ENCODE results near the gene BAIAP3. TPM values are rescaled to one million over a fixed set of nuclear protein-coding genes. Genes with fewer than 3 reads are reported as not detected.

BAIAP3 gene
- total and polyA plus RNA-seq, 4 donors: 4.5 to 46.6 (median 11.9) TPM

GRCh38 chr16:1371054-1371978 is 37.9 kb downstream of the BAIAP3 start:
- H3K4me3 ChIP-seq: no peak overlapping the region
- DNase-seq: no peak
- no peak overlapping the region for H3K27ac ChIP-seq (ENCODE audit: low read depth in 1 of 2, low read length in 1 of 2)
- H3K36me3 ChIP-seq (ENCODE audit: control insufficient read depth in 4 of 4, insufficient read depth in 4 of 4, low read length in 4 of 4): peaks cover 0 to 48% (median 10%) of the 10 kb centered on the region in 4 donors
- H3K9ac ChIP-seq (ENCODE audit: insufficient read depth in 1 of 2, low read length in 2 of 2): no peak overlapping the region
- H3K4me1 ChIP-seq (ENCODE audit: control insufficient read depth in 5 of 5, insufficient read depth in 5 of 5, low read length in 5 of 5): no peaks in the 10 kb centered on the region
- 93 to 94% methylated on average over 33 of the region's 33 CpGs for WGBS, 2 donors
- no peaks in the 10 kb centered on the region for H3K9me3 ChIP-seq (ENCODE audit: control insufficient read depth in 4 of 4, insufficient read depth in 3 of 4, low read length in 3 of 4)
- TF ChIP-seq CTCF (IDR thresholded peaks at IDR 0.05; ENCODE audit: control extremely low read depth, extremely low read depth): no peak
- no peak for ATAC-seq (ENCODE audit: insufficient read depth, low FRiP score)
- H3K27me3 ChIP-seq (ENCODE audit: control insufficient read depth in 3 of 3, insufficient read depth in 3 of 3, low read length in 2 of 3): no peaks in the 10 kb centered on the region

- 89 to 99% methylated on average over 17 to 18 of the region's 21 CpGs for WGBS, 2 donors
These were observed 39.0 kb downstream of the BAIAP3 start for GRCh38 chr16:1372292-1372950.

GRCh38 chr16:1374418-1375297 is 41.2 kb downstream of the BAIAP3 start:
- TF ChIP-seq CTCF (IDR thresholded peaks at IDR 0.05; ENCODE audit: control extremely low read depth, extremely low read depth): no peak
- Histone ChIP-seq H3K27ac (ENCODE audit: low read depth in 1 of 2, low read length in 1 of 2) (no peak overlapping the region), H3K4me1 (ENCODE audit: control insufficient read depth in 5 of 5, insufficient read depth in 5 of 5, low read length in 5 of 5) (peaks cover 0 to 4% (median 0%) of the 10 kb centered on the region in 5 donors), H3K27me3 (ENCODE audit: control insufficient read depth in 3 of 3, insufficient read depth in 3 of 3, low read length in 2 of 3) (no peaks in the 10 kb centered on the region), H3K36me3 (ENCODE audit: control insufficient read depth in 4 of 4, insufficient read depth in 4 of 4, low read length in 4 of 4) (peaks cover 0 to 31% (median 7%) of the 10 kb centered on the region in 4 donors), H3K4me3 (no peak overlapping the region), H3K9ac (ENCODE audit: insufficient read depth in 1 of 2, low read length in 2 of 2) (no peak overlapping the region), H3K9me3 (ENCODE audit: control insufficient read depth in 4 of 4, insufficient read depth in 3 of 4, low read length in 3 of 4) (no peaks in the 10 kb centered on the region)
- DNase-seq (no peak), ATAC-seq (ENCODE audit: insufficient read depth, low FRiP score) (no peak)
- 93 to 96% methylated on average over 45 to 46 of the region's 46 CpGs for WGBS, 2 donors

More at GRCh38 chr16:1372292-1372950, 39.0 kb downstream of the BAIAP3 start:
- H3K9ac ChIP-seq (ENCODE audit: insufficient read depth in 1 of 2, low read length in 2 of 2): no peak overlapping the region
- H3K4me3 ChIP-seq: no peak overlapping the region
- peaks cover 0 to 38% (median 8%) of the 10 kb centered on the region in 4 donors for H3K36me3 ChIP-seq (ENCODE audit: control insufficient read depth in 4 of 4, insufficient read depth in 4 of 4, low read length in 4 of 4)
- no peaks in the 10 kb centered on the region for H3K27me3 ChIP-seq (ENCODE audit: control insufficient read depth in 3 of 3, insufficient read depth in 3 of 3, low read length in 2 of 3)
- no peaks in the 10 kb centered on the region for H3K9me3 ChIP-seq (ENCODE audit: control insufficient read depth in 4 of 4, insufficient read depth in 3 of 4, low read length in 3 of 4)
- DNase-seq (no peak), ATAC-seq (ENCODE audit: insufficient read depth, low FRiP score) (no peak)
- no peak overlapping the region for H3K27ac ChIP-seq (ENCODE audit: low read depth in 1 of 2, low read length in 1 of 2)
- TF ChIP-seq CTCF (IDR thresholded peaks at IDR 0.05; ENCODE audit: control extremely low read depth, extremely low read depth): no peak
- H3K4me1 ChIP-seq (ENCODE audit: control insufficient read depth in 5 of 5, insufficient read depth in 5 of 5, low read length in 5 of 5): no peaks in the 10 kb centered on the region
